Left ventricle myocardium inferior (tissue), 1 donor: ENCODE results near the gene POU2AF1. TPM values are rescaled to one million over a fixed set of nuclear protein-coding genes. Genes with fewer than 3 reads are reported as not detected.

Source experiments
- DNase-seq: peaks from one replicate; pipeline ENCODE4 v3.0.0-alpha.2; 2020
- H3K27ac ChIP-seq: fragments of 200-600 bp; replicated peaks from 2 replicates; pipeline ENCODE4 v1.8.0; 2021
- H3K27me3 ChIP-seq: fragments of 200-600 bp; 2 replicates; pipeline ENCODE4 v1.8.0; 2021; ENCODE audit warnings: low read depth
- H3K36me3 ChIP-seq: fragments of 200-600 bp; 2 replicates; pipeline ENCODE4 v1.8.0; 2021
- H3K4me1 ChIP-seq: fragments of 200-600 bp; 2 replicates; pipeline ENCODE4 v1.8.0; 2021
- H3K4me3 ChIP-seq: fragments of 200-600 bp; 2 replicates; pipeline ENCODE4 v1.8.0; 2021; ENCODE audit warnings: mild to moderate bottlenecking, moderate library complexity
- H3K9me3 ChIP-seq: fragments of 200-600 bp; replicated peaks from 2 replicates; pipeline ENCODE4 v1.8.0; 2021
- intact Hi-C: fragments of 100-400 bp; cut with micrococcal nuclease; formaldehyde crosslinking; loops from one replicate; pipeline ENCODE4 v1.11.0; 2022
- microRNA-seq: library from miRNA; unstranded; fragments of <30 nt; microRNA quantifications from one replicate; pipeline ENCODE4 v1.2.0, GENCODE V29; 2020
- total RNA-seq: library from RNA; stranded (reverse); fragmentation: NEBNext Ultra II Directional; extraction: Animal tissue kit (Norgen Biotek cat#: 25700); gene quantifications from one replicate; pipeline ENCODE4 v1.2.1, GENCODE V29; 2021
- TF ChIP-seq, protein P1 (sequence below): fragments of 200-600 bp; IDR thresholded peaks from 2 replicates; pipeline ENCODE4 v1.8.0; 2021; ENCODE audit warnings: antibody characterized with exemption, mild to moderate bottlenecking, borderline replicate concordance
- donor health status: DM: no; HTN: yes; CAD: no; lungs with severe emphysema.

Gene POU2AF1
- total RNA-seq, 1 donor from 2014 or later, result 0.05 TPM

DNA sequence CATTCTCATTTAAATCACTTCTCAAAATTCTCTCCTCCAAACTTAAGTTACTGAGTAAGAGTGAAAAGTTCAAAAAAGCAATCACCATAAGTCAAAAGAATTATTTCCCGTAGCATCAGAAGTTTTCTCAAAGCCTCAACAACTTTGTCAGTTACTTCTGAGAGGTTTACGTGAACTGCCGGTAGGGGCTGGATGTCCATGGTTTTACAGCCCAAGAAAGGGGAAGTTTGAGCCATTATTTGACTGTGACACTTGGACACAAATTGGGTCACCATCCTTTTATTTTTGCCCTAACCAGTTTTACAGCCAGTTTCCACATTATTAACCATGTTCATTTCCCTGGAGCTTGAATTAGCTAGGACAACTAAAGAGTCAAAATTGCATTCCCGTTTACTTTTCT is 73.2 kb downstream of the POU2AF1 start:
- H3K4me3 ChIP-seq, result no peak overlapping the region
- H3K4me1 ChIP-seq, result no peaks in the 10 kb centered on the region
- no peaks in the 10 kb centered on the region for H3K9me3 ChIP-seq
- peaks cover 10% of the 10 kb centered on the region for H3K27me3 ChIP-seq
- no peaks in the 10 kb centered on the region for H3K36me3 ChIP-seq
- intact Hi-C loops, result no loop called here
- TF ChIP-seq, protein P1, sequence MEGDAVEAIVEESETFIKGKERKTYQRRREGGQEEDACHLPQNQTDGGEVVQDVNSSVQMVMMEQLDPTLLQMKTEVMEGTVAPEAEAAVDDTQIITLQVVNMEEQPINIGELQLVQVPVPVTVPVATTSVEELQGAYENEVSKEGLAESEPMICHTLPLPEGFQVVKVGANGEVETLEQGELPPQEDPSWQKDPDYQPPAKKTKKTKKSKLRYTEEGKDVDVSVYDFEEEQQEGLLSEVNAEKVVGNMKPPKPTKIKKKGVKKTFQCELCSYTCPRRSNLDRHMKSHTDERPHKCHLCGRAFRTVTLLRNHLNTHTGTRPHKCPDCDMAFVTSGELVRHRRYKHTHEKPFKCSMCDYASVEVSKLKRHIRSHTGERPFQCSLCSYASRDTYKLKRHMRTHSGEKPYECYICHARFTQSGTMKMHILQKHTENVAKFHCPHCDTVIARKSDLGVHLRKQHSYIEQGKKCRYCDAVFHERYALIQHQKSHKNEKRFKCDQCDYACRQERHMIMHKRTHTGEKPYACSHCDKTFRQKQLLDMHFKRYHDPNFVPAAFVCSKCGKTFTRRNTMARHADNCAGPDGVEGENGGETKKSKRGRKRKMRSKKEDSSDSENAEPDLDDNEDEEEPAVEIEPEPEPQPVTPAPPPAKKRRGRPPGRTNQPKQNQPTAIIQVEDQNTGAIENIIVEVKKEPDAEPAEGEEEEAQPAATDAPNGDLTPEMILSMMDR, result no peak
- H3K27ac ChIP-seq, result no peak overlapping the region
- no peak for DNase-seq

DNA sequence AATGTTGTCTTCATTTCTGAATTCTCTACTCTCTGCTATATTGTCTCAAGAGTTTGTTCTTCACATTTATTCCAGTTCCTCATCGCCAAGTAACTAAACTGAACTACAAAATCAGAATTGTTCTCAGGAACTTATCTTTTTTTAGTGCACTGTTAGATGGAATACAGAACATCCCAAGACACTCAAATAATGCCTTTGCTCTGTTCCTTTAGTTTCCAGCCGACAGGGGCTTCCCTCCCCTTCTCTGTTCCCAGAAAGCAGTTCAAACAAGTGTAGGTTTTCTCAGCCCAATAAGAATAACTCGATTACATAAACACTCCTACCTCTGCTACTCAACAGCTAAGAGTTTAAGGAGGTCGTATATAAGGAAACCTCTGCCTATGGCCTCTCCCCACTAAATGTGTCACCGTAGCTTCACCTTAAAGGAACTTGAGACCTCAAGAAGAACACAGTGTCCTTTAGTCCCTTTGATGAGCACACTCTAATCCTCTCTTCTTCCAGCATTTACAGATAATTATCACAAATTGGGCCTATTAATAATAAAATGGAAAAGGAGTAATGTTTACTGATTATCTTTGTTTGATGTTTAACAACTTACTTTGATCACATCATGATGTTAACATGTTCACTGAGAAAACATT is 73.8 kb downstream of the POU2AF1 start:
- no peak for DNase-seq
- H3K36me3 ChIP-seq, result no peaks in the 10 kb centered on the region
- H3K27ac ChIP-seq, result no peak overlapping the region
- no peaks in the 10 kb centered on the region for H3K4me1 ChIP-seq
- intact Hi-C loops, result no loop called here
- H3K27me3 ChIP-seq, result peaks cover 14% of the 10 kb centered on the region
- H3K4me3 ChIP-seq, result no peak overlapping the region
- TF ChIP-seq, protein P1, result no peak
- H3K9me3 ChIP-seq, result no peaks in the 10 kb centered on the region

DNA sequence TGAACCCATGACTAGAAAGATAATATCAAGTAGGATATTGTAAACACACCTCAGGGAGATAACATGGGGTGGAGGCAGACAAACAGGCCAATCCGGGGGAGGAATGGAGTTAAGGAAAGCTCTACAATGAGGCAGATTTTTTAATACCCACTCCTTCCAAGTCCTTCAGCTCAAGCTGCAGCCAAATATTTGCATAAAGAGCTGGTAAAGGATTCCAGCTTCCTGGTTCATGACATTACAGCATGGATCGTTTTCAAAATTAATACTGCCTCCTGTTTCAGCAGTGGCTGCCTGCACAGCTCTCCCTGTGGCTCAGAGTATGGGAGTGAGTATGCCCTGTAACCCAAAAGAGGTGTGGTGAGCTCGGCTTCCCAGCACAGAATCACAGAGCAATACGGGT is 75.6 kb downstream of the POU2AF1 start:
- H3K27ac ChIP-seq, result no peak overlapping the region

DNA sequence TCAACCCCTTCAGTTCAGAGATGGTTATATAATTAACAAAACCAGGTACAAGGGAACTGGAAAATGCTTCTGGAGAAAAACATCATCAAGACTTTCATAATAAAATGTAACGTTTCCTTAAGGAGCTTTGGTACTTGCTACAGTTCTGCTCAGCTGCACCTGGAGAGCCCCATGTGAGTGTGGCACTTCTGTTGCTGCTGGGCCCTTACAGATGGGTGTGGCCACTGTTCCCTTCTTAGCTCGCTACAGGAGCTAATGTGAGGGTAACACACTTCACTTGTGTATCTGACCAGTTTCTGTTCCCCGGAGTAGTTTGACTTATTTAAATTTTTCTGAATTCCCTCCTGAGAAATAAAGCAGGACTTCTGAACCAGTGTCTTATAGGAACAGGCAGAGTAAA is 76.8 kb downstream of the POU2AF1 start:
- no peaks in the 10 kb centered on the region for H3K9me3 ChIP-seq
- intact Hi-C loops, result no loop called here
- DNase-seq, result no peak
- no peak overlapping the region for H3K27ac ChIP-seq
- H3K4me1 ChIP-seq, result peaks cover 16% of the 10 kb centered on the region
- no peaks in the 10 kb centered on the region for H3K36me3 ChIP-seq
- H3K4me3 ChIP-seq, result no peak overlapping the region
- TF ChIP-seq, protein P1, result no peak
- H3K27me3 ChIP-seq, result peaks cover 36% of the 10 kb centered on the region

More for the DNA sequence above, 75.6 kb downstream of the POU2AF1 start:
- DNase-seq, result no peak
- Histone ChIP-seq H3K27me3 (peaks cover 32% of the 10 kb centered on the region), H3K36me3 (no peaks in the 10 kb centered on the region), H3K4me3 (no peak overlapping the region), H3K4me1 (peaks cover 16% of the 10 kb centered on the region), H3K9me3 (no peaks in the 10 kb centered on the region)
- intact Hi-C loops, result no loop called here
- TF ChIP-seq, protein P1, result no peak

Small RNA genes lying within 50 kb of the gene (microRNA-seq; reads per million reads assigned to microRNA genes)
- not detected for gene MIR4491

Other genes starting within 250 kb of the POU2AF1 start
- gene POU2AF2, start 133.6 kb downstream of the POU2AF1 start, total RNA-seq, result not detected
- 0.38 TPM for gene POU2AF3, start 80.7 kb downstream of the POU2AF1 start, total RNA-seq
- not detected for gene BTG4, start 133.1 kb upstream of the POU2AF1 start, total RNA-seq
- gene HOATZ, start 135.5 kb upstream of the POU2AF1 start, total RNA-seq, result not detected
- 2.8 TPM for gene LAYN, start 161.4 kb upstream of the POU2AF1 start, total RNA-seq
- gene SIK2, start 223.2 kb upstream of the POU2AF1 start, total RNA-seq, result 16.3 TPM